GM19328 (cell line): Measurements from ENCODE around the gene LGR4.

Experiments
- ATAC-seq: cut with Tn5 transposase; IDR thresholded peaks from one replicate; pipeline ENCODE4 v1.9.1; 2021; ENCODE audit warnings: mild to moderate bottlenecking, moderate library complexity; ENCODE audit not compliant: unreplicated experiment

LGR4 gene

GRCh38 chr11:27487706-27488105 is 15.1 kb upstream of the LGR4 start:
- no peak for ATAC-seq

DNA sequence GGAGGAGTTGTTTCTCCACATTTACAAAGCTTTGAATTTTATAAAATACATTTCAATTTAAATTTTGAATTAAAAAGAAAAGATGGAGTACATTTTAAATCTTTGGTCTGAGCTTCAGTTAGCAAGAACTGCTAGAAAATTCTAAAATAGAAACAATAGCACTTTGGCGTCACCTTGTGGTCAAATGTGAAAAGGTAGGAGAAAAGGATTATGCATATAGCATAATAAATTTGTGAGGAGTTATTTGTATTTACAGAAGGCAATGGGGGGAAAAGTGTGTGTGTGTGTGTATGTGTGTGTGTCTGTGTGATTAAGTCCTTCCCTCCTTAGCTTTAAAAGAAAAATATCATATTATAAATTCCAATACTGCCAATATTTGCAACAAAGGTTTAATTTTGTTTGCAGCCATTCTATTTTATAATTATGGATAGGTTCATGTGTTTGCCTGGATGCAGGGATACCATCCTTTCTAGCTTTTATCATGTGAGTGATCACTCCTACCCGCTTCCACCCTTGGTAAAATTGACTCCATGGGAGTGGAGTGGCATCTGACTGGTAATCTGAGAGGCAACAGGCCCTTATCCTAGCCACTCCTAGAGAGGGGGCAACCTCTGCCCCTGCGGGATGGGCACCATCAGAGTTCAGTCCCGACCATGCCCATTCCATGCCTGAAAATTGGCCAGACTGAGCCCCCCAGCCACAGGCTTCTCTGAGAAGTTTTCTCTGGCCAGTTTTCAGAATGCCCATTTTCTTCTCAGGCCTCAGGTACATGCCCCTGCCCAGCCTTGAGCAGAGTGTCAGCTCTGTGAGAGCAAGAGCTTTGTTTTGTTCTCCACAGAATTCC is 13.6 kb upstream of the LGR4 start:
- no peak for ATAC-seq

DNA sequence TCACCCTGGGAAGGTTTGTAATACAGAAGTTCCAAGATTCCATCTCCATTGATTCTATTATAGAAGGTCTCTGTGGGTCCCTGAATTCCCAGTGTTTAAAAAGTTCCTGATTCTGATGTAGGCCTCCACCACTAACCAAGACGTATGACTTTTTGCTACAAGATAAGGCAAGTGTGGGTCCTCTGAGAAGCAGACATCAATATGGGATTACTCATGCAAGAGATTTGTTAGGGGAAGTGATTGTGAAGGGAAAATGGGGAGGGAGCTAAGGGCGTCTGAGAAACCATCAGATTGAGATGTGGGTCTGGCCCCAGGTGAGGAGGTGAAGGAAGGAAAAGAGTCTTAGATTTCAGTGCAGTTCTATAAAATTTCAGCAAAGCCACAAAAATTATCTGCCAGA is 10.2 kb upstream of the LGR4 start:
- ATAC-seq: no peak

DNA sequence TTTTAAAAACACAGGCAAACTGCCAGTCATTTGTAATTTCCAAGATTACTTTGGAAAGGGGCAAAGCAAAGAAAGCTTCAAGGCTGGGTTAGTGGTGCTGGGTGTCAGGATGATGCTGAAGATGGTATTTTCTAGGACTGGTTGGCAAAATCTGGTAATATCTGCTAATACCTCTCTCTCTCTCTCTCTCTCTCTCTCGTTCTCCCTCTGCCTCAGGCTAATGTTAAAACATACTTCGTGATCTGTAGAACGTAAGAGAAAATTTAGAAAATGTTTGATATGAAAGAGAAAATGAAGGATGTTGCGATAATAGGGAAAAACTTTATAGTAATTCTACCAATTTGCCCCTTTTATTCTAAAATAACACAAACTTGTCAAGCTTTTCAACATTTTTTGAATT is 9.4 kb upstream of the LGR4 start:
- ATAC-seq: no peak

- no peak for ATAC-seq
Observed at GRCh38 chr11:27477831-27478230, 5.2 kb upstream of the LGR4 start.

GRCh38 chr11:27477243-27477642 is 4.7 kb upstream of the LGR4 start:
- ATAC-seq: no peak

DNA sequence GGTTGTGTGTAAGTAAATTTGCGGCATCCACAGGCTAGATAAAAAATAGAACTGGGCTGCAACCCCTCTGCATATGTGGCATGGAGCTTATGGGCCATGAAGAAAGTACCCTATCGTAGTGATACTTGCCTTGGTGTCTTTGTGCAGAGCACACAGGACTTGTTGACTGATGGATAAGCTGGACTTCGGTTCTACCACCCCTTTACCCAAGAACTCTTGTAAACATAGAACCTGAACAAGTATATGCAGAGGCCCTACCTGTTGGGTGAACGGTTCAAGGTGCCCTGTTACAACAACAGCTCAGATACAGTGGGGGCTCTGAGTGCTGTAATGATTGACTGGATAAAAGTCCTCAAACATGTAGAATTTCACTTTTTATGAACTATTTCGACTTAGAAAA is 3.0 kb upstream of the LGR4 start:
- no peak for ATAC-seq

DNA sequence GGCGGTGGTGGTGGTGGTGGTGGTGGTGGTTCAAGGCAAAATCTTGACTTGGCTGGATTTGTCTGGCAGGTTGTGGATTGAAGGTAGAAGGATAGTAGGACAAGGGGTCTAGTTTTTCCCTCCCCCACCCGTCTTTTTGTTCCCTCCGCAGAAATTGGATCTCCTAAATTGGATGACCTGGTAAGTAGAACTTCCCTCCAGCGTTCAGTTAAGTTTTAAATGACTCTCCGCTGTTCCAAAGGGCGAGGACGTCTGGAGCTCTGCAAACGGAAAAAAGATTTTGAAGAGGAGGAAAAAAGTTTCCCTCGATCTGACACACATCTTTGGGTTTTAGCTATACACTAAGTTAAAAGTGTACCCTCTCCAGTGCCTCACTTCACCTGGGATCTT is 422 bp upstream of the LGR4 start:
- ATAC-seq: no peak

- ATAC-seq: peak; percentile 42
Observed at GRCh38 chr11:27471589-27472397, 797 bp downstream of the LGR4 start.

DNA sequence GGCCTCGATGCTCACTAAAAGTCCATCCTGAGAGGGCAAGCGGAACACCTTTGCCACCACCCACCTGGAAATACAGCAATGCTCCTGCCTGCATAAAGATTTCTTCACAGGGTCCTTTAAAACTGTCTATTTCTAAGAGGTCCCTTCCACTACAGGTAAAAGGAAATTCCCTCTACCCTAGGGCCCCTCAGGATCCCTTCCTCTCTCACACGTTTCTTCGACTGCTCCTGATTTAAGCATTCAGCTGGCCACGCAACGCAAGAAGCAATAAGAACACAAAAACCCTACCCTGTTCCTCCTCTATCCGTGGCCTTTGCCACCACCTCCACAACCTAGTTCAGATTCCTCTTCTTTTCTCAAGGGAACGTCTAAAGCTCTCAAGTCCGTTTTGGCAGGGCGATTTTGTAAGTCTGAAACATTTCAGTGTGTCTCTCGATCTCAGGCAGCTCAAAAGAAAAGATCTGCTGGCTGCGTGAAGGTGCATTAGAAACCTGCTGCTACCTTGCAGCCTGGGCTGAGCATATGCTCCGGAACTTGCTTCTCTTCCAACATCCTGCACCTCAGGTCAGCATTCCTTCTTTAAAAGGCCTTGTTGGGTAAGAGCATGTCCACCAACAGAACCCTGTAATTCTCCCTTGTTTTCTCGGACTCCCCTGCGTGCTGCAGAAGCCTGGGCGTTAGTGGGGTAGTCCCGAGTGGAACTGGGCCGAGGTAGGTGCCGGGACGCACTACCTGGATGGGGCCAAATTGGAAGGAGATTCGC is 1.6 kb downstream of the LGR4 start:
- no peak for ATAC-seq

GRCh38 chr11:27470166-27470565 is 2.4 kb downstream of the LGR4 start:
- ATAC-seq: no peak

- no peak for ATAC-seq
Observed at GRCh38 chr11:27468995-27469695, 3.4 kb downstream of the LGR4 start.

DNA sequence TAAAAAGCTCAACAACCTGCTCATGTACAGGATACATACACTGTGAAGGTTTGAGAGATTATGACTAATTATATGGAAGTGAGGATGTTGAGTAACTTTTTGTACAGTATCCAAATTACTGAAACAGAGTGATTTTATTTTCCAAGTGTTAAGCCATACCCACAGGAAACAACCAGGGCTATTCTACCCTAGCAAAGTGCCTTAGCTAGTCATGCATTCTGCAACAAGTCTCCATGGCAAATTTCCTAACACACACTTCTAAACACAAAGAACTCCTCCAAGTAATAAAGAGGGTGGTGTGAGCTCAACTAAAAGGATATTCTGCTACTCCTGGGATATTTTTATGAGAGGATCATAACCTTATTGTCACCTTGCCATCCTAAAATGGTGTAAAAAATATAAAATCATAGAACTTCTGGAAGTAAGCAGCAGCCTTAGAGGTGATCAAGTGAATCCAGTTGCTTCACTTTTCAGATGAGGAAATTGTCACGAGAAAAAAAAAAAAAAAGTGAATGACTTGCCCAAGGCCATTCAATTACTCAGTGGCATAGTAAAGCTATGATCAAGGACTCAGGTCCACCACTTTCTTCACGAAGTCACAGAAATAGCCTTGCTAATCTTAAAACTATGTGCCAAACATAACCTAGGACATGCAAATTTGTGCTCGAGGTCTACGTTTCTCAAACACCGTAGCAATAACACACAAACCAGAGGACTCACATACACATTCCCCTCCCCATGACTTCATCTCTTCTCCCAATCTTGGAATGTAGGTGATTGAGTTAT is 4.2 kb downstream of the LGR4 start:
- ATAC-seq: no peak

DNA sequence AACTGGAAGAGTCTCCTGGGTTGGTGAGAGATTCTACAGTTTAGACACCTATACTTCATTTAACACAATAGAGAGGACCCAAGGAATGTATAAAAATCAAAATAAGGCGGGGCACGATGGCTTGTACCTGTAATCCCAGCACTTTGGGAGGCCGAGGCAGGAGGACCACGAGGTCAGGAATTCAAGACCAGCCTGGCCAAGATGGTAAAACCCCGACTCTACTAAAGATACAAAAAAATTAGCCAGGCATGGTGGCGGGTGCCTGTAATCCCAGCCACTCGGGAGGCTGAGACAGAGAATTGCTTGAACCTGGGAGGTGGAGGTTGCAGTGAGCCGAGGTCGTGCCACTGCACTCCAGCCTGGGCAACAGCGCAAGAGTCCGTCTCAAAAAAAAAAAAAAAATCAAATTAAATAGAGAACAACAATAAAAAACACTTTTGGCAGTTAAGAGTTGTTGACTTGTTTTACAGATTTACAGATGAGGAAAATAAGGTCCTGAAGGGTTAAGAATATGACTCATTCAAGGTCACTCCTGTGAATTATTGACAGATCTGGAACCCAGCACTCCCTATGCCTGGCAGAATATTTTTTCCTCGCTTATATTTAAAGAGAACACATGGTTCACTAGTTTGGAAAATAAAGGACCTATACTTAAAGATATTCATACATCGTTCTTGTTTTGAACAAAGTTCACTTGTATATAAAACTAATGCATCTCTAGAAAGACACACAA is 5.2 kb downstream of the LGR4 start:
- ATAC-seq: no peak

GRCh38 chr11:27466363-27466762 is 6.2 kb downstream of the LGR4 start:
- no peak for ATAC-seq

DNA sequence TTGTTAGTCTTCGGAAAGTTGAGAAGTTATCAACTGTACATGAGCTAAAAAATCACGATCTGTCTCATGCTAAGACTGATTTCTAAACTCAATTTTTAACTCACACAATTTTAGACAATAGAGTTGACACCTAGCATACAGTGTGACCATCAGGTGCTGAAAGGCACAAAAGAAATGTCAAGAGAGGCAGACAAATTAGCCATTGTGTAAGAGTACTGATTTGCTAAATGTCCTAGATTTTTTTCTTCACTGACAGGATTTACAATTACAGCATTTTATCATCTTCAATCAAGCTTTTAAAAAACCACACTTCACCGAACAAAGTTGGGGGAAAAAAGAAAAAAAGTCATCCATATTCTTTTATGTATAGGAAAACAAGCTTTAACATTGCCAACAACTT is 7.0 kb downstream of the LGR4 start:
- no peak for ATAC-seq

DNA sequence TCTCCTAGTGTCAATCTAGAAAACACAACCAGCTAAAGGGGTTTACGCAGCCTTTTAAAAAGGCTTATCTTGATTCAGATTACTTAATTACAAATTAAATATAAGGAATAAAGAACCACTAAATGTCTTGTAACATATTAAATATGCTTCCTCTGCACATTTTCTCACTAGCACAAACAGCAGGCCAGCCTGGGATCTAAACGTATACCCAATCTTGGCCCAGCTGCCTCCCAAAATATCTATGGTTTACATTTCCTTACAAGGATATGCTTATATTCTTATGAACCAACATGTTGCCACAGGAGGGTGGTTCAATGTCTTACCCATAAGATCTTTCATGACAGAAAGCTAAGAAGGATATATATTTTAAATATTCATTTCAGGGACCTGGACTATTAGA is 7.7 kb downstream of the LGR4 start:
- no peak for ATAC-seq

- ATAC-seq: no peak
Observed at GRCh38 chr11:27464289-27464696, 8.3 kb downstream of the LGR4 start.

DNA sequence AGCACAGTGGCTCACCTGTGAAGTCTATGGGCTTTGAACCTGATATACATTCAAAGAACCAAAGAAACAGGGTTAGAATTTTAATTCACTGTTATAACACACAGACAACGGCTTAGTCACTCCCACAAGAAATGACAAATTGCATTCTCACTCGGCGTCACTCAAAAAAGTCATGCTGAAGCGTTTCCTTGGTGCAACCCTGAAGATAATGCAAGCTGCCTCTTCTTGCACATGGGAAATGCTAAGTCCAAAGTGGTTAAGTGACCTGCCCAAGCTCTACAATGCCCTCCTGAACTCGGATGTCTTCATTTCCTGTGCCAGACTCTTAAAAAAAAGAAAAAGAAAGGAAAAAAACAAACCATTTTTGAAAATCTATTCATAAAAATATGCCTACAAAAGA is 10.0 kb downstream of the LGR4 start:
- ATAC-seq: no peak
